ENCODE measurements around the gene BLOC1S6.

BLOC1S6 gene

GRCh38 chr15:45588219-45588875 is 1.2 kb downstream of the BLOC1S6 start:
- no peak for DNase-seq

GRCh38 chr15:45589256-45589655 is 2.1 kb downstream of the BLOC1S6 start:
- DNase-seq = no peak

GRCh38 chr15:45594319-45594718 is 7.1 kb downstream of the BLOC1S6 start:
- DNase-seq = no peak

- DNase-seq = no peak
Measured at GRCh38 chr15:45594835-45595530, 7.8 kb downstream of the BLOC1S6 start.

GRCh38 chr15:45603881-45604280 is 16.7 kb downstream of the BLOC1S6 start:
- no peak for DNase-seq

GRCh38 chr15:45604326-45604725 is 17.1 kb downstream of the BLOC1S6 start:
- no peak for DNase-seq

GRCh38 chr15:45606413-45606812 is 19.2 kb downstream of the BLOC1S6 start:
- DNase-seq = no peak

GRCh38 chr15:45606841-45607240 is 19.7 kb downstream of the BLOC1S6 start:
- DNase-seq = no peak

- DNase-seq = no peak
Measured at GRCh38 chr15:45611305-45611704, 24.1 kb downstream of the BLOC1S6 start.

GRCh38 chr15:45612790-45613415 is 25.7 kb downstream of the BLOC1S6 start:
- no peak for DNase-seq

- no peak for DNase-seq
Measured at GRCh38 chr15:45616901-45617323, 29.7 kb downstream of the BLOC1S6 start.

- no peak for DNase-seq
Measured at GRCh38 chr15:45618813-45619212, 31.6 kb downstream of the BLOC1S6 start.

- DNase-seq = no peak
Measured at GRCh38 chr15:45628136-45628535, 41.0 kb downstream of the BLOC1S6 start.

GRCh38 chr15:45630917-45631691 is 43.9 kb downstream of the BLOC1S6 start:
- DNase-seq = no peak

- DNase-seq = no peak
Measured at GRCh38 chr15:45631776-45632175, 44.6 kb downstream of the BLOC1S6 start.

GRCh38 chr15:45634432-45635190 is 47.4 kb downstream of the BLOC1S6 start, which contains the start of gene SQOR:
TSS of gene SQOR (plus strand) at chr15:45635029. CDS start at chr15:45658924, 23,895 bp downstream.
- DNase-seq = peak; percentile 45

GRCh38 chr15:45635191-45635638 is 48.0 kb downstream of the BLOC1S6 start:
- peak; percentile 52 for DNase-seq

- no peak for DNase-seq
Measured at GRCh38 chr15:45635763-45636292, 48.6 kb downstream of the BLOC1S6 start.

GRCh38 chr15:45637141-45637540 is 50.0 kb downstream of the BLOC1S6 start:
- DNase-seq = no peak

GRCh38 chr15:45637552-45638033 is 50.4 kb downstream of the BLOC1S6 start:
- peak; percentile 32 for DNase-seq

- DNase-seq = no peak
Measured at GRCh38 chr15:45640616-45641015, 53.4 kb downstream of the BLOC1S6 start.

- DNase-seq = no peak
Measured at GRCh38 chr15:45641374-45641781, 54.2 kb downstream of the BLOC1S6 start.

Measured in activated CD4-positive, alpha-beta T cell treated with anti-CD3 and anti-CD28 coated beads for 1 hour (primary cell).